Ishikawa (cell line): ENCODE measurements around the gene KMT2D.

Experiments used
- CEBPB ChIP-seq: IDR thresholded peaks from 2 replicates; pipeline ENCODE4 v1.6.1; 2012
- CREB1 ChIP-seq: IDR thresholded peaks from 2 replicates; pipeline ENCODE4 v1.6.1; 2012; ENCODE audit warnings: low read depth
- EGR1 ChIP-seq: IDR thresholded peaks from 2 replicates; pipeline ENCODE4 v1.6.1; 2012
- EP300 ChIP-seq: IDR thresholded peaks from 2 replicates; pipeline ENCODE4 v1.6.1; 2012; ENCODE audit warnings: borderline replicate concordance
- FOXM1 ChIP-seq: IDR thresholded peaks from 2 replicates; pipeline ENCODE4 v1.6.1; 2012; ENCODE audit warnings: low read depth, borderline replicate concordance
- MAX ChIP-seq: IDR thresholded peaks from 2 replicates; pipeline ENCODE4 v1.6.1; 2012
- NFIC ChIP-seq: IDR thresholded peaks from 2 replicates; pipeline ENCODE4 v1.6.1; 2012
- RAD21 ChIP-seq: IDR thresholded peaks from 2 replicates; pipeline ENCODE4 v1.6.1; 2012; ENCODE audit warnings: low read depth
- TAF1 ChIP-seq: IDR thresholded peaks from 2 replicates; pipeline ENCODE4 v1.6.1; 2012; ENCODE audit warnings: low read depth, mild to moderate bottlenecking
- TCF12 ChIP-seq: IDR thresholded peaks from 2 replicates; pipeline ENCODE4 v1.6.1; 2012; ENCODE audit warnings: low read depth
- TEAD4 ChIP-seq: IDR thresholded peaks from 2 replicates; pipeline ENCODE4 v1.6.1; 2012
- USF1 ChIP-seq: IDR thresholded peaks from 2 replicates; pipeline ENCODE4 v1.6.1; 2012
- YY1 ChIP-seq: IDR thresholded peaks from 2 replicates; pipeline ENCODE4 v1.6.1; 2012; ENCODE audit warnings: low read depth
- ZBTB7A ChIP-seq: IDR thresholded peaks from 2 replicates; pipeline ENCODE4 v1.6.1; 2012; ENCODE audit warnings: low read depth
- TF ChIP-seq, protein P1 (sequence below): IDR thresholded peaks from 2 replicates; pipeline ENCODE4 v1.6.1; 2012; ENCODE audit warnings: low read depth, mild to moderate bottlenecking

KMT2D gene

GRCh38 chr12:49092816-49093406, 32.3 kb upstream of the KMT2D start:
- TF ChIP-seq NFIC (no peak), MAX (no peak), CREB1 (no peak), TCF12 (no peak), CEBPB (no peak), FOXM1 (no peak), USF1 (no peak), EGR1 (no peak), TEAD4 (no peak), TAF1 (no peak), ZBTB7A (no peak), YY1 (no peak), RAD21 (no peak), EP300 (no peak)
- TF ChIP-seq, protein P1, sequence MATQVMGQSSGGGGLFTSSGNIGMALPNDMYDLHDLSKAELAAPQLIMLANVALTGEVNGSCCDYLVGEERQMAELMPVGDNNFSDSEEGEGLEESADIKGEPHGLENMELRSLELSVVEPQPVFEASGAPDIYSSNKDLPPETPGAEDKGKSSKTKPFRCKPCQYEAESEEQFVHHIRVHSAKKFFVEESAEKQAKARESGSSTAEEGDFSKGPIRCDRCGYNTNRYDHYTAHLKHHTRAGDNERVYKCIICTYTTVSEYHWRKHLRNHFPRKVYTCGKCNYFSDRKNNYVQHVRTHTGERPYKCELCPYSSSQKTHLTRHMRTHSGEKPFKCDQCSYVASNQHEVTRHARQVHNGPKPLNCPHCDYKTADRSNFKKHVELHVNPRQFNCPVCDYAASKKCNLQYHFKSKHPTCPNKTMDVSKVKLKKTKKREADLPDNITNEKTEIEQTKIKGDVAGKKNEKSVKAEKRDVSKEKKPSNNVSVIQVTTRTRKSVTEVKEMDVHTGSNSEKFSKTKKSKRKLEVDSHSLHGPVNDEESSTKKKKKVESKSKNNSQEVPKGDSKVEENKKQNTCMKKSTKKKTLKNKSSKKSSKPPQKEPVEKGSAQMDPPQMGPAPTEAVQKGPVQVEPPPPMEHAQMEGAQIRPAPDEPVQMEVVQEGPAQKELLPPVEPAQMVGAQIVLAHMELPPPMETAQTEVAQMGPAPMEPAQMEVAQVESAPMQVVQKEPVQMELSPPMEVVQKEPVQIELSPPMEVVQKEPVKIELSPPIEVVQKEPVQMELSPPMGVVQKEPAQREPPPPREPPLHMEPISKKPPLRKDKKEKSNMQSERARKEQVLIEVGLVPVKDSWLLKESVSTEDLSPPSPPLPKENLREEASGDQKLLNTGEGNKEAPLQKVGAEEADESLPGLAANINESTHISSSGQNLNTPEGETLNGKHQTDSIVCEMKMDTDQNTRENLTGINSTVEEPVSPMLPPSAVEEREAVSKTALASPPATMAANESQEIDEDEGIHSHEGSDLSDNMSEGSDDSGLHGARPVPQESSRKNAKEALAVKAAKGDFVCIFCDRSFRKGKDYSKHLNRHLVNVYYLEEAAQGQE, result no peak

GRCh38 chr12:49092086-49092815, 31.7 kb upstream of the KMT2D start:
- TF ChIP-seq RAD21, result peak; percentile 51
- no peak for TF ChIP-seq NFIC
- no peak for TF ChIP-seq EP300
- TF ChIP-seq CREB1, result no peak
- TF ChIP-seq, protein P1, result no peak
- TF ChIP-seq EGR1, result 0 out of 2 replicates have a peak, but pooled peaks have one; percentile 27
- no peak for TF ChIP-seq FOXM1
- no peak for TF ChIP-seq TCF12
- TF ChIP-seq TAF1, result no peak
- TF ChIP-seq ZBTB7A, result no peak
- no peak for TF ChIP-seq USF1

GRCh38 chr12:49091836-49092085, 31.2 kb upstream of the KMT2D start:
- no peak for TF ChIP-seq MAX
- TF ChIP-seq, protein P1, result no peak
- no peak for TF ChIP-seq EGR1
- TF ChIP-seq ZBTB7A, result no peak
- no peak for TF ChIP-seq USF1
- TF ChIP-seq YY1, result no peak
- TF ChIP-seq NFIC, result no peak
- TF ChIP-seq RAD21, result no peak
- no peak for TF ChIP-seq FOXM1
- no peak for TF ChIP-seq EP300
- no peak for TF ChIP-seq CREB1
- no peak for TF ChIP-seq CEBPB
- no peak for TF ChIP-seq TAF1
- no peak for TF ChIP-seq TEAD4
- TF ChIP-seq TCF12, result no peak
